ENCODE data around the gene HDX.
"Not testable (repeated sequence)": the region's sequence is repeated elsewhere in the genome, so short reads cannot be mapped to it uniquely, and the experiment has no call there.

The HDX gene

GRCh38 chrX:84320614-84321013 is 181.6 kb downstream of the HDX start:
- in situ Hi-C loops (cut with HindIII; ENCODE audit: low sequenced_read_pairs): no loop called here
- no peak for DNase-seq (ENCODE audit: low read depth)
- TF ChIP-seq, protein P1, sequence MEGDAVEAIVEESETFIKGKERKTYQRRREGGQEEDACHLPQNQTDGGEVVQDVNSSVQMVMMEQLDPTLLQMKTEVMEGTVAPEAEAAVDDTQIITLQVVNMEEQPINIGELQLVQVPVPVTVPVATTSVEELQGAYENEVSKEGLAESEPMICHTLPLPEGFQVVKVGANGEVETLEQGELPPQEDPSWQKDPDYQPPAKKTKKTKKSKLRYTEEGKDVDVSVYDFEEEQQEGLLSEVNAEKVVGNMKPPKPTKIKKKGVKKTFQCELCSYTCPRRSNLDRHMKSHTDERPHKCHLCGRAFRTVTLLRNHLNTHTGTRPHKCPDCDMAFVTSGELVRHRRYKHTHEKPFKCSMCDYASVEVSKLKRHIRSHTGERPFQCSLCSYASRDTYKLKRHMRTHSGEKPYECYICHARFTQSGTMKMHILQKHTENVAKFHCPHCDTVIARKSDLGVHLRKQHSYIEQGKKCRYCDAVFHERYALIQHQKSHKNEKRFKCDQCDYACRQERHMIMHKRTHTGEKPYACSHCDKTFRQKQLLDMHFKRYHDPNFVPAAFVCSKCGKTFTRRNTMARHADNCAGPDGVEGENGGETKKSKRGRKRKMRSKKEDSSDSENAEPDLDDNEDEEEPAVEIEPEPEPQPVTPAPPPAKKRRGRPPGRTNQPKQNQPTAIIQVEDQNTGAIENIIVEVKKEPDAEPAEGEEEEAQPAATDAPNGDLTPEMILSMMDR (IDR thresholded peaks at IDR 0.05; ENCODE audit: low read depth, low read length, missing control alignments): no peak
- H3K4me3 ChIP-seq (ENCODE audit: low read depth, low read length): no peak overlapping the region

DNA sequence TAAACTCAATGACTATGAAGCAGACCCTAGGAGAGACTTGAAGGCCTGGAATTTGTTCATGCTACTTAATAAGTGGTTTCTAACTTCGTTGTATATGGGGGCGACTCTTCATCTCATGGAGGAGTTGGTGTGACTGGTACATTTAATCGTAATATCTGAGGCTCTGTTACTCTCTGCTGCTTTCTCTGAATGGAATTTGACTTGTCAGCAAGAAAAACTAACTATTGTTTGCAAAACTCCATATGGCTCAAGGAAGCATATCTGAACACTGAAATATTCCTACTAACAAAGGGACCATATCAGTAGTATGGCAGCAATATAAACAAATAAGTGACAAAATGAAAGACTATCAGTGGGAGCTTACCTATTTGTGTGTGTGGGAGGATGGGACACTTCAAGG is 182.2 kb downstream of the HDX start:
- no peak for DNase-seq (ENCODE audit: low read depth)
- TF ChIP-seq, protein P1 (IDR thresholded peaks at IDR 0.05; ENCODE audit: low read depth, low read length, missing control alignments): no peak
- H3K4me3 ChIP-seq (ENCODE audit: low read depth, low read length): no peak overlapping the region
- in situ Hi-C loops (cut with HindIII; ENCODE audit: low sequenced_read_pairs): no loop called here

- no peak overlapping the region for H3K4me3 ChIP-seq (ENCODE audit: low read depth, low read length)
- TF ChIP-seq, protein P1 (IDR thresholded peaks at IDR 0.05; ENCODE audit: low read depth, low read length, missing control alignments): no peak
- in situ Hi-C loops (cut with HindIII; ENCODE audit: low sequenced_read_pairs): no loop called here
- DNase-seq (ENCODE audit: low read depth): no peak
Observed at GRCh38 chrX:84318661-84319060, 183.6 kb downstream of the HDX start.

DNA sequence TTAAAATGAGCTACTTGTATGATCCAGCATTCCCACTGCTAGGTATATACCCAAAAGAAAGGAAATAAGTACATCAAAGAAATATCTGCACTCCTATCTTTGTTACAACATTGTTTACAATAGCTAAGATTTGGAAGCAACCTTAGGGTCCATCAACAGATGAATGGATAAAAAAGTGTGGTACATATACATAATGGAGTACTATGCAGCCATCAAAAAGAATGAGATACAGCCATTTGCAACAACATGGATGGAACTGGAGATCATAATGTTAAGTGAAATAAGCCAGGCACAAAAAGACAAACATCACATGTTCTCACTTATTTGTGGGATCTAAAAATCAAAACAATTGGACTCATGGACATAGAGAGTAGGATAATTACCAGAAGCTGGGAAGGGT is 186.3 kb downstream of the HDX start:
- in situ Hi-C loops (cut with HindIII; ENCODE audit: low sequenced_read_pairs); H3K4me3 ChIP-seq (ENCODE audit: low read depth, low read length); DNase-seq (ENCODE audit: low read depth): not testable (repeated sequence)

All from astrocyte of the cerebellum (primary cell).